NCI-H345 (cell line): ENCODE data around the gene NIN.

ENCODE experiments used
- DNase-seq: peaks from one replicate; lab custom pipeline; 2025; lab: John Stamatoyannopoulos, UW

The NIN gene

GRCh38 chr14:50830932-50831725 is at the start of gene NIN:
TSS of gene NIN (minus strand) at chr14:50831162. CDS start at chr14:50822056, 9,106 bp downstream.
- DNase-seq: peak; percentile 86

GRCh38 chr14:50875359-50876070 is 44.6 kb upstream of the NIN start:
- DNase-seq: no peak

- DNase-seq: peak; percentile 21
These were observed 43.8 kb upstream of the NIN start for GRCh38 chr14:50874757-50875156.

- DNase-seq: no peak
These were observed 41.2 kb upstream of the NIN start, which contains the start of gene ABHD12B for GRCh38 chr14:50871914-50872732. TSS of gene ABHD12B (plus strand) at chr14:50872053. CDS start at chr14:50872175, 122 bp downstream.

- DNase-seq: no peak
These were observed 40.3 kb upstream of the NIN start for GRCh38 chr14:50871228-50871627.

- no peak for DNase-seq
These were observed 34.6 kb upstream of the NIN start for GRCh38 chr14:50865391-50866076.

GRCh38 chr14:50864946-50865345 is 34.0 kb upstream of the NIN start:
- no peak for DNase-seq

GRCh38 chr14:50864237-50864636 is 33.3 kb upstream of the NIN start:
- no peak for DNase-seq

- DNase-seq: no peak
These were observed 31.1 kb upstream of the NIN start for GRCh38 chr14:50862036-50862570.

- peak; percentile 93 for DNase-seq
These were observed 29.6 kb upstream of the NIN start for GRCh38 chr14:50860478-50861086.

- no peak for DNase-seq
These were observed 28.3 kb upstream of the NIN start for GRCh38 chr14:50859296-50859624.

- no peak for DNase-seq
These were observed 25.7 kb upstream of the NIN start for GRCh38 chr14:50856660-50857059.

GRCh38 chr14:50855558-50855957 is 24.6 kb upstream of the NIN start:
- no peak for DNase-seq

- DNase-seq: no peak
These were observed 23.6 kb upstream of the NIN start for GRCh38 chr14:50854521-50854920.

GRCh38 chr14:50853891-50854290 is 22.9 kb upstream of the NIN start:
- DNase-seq: no peak

GRCh38 chr14:50846226-50846880 is 15.4 kb upstream of the NIN start:
- no peak for DNase-seq

- DNase-seq: no peak
These were observed 14.2 kb upstream of the NIN start for GRCh38 chr14:50845166-50845565.

- no peak for DNase-seq
These were observed 13.4 kb upstream of the NIN start for GRCh38 chr14:50844391-50844790.

- DNase-seq: no peak
These were observed 8.7 kb upstream of the NIN start for GRCh38 chr14:50839691-50840090.

- no peak for DNase-seq
These were observed 8.1 kb upstream of the NIN start for GRCh38 chr14:50839048-50839447.
